ENCODE results near the gene COX8C.
"Not testable (repeated sequence)": the region's sequence is repeated elsewhere in the genome, so short reads cannot be mapped to it uniquely, and the experiment has no call there.

The COX8C gene

GRCh38 chr14:93322929-93323599 is 23.9 kb upstream of the COX8C start:
- peak; percentile 77 for DNase-seq (ENCODE audit: low spot score)

GRCh38 chr14:93323600-93324174 is 23.3 kb upstream of the COX8C start:
- no peak for DNase-seq (ENCODE audit: low spot score)

GRCh38 chr14:93326196-93326595 is 20.8 kb upstream of the COX8C start:
- no peak for DNase-seq (ENCODE audit: low spot score)

GRCh38 chr14:93328546-93328945 is 18.4 kb upstream of the COX8C start:
- DNase-seq (ENCODE audit: low spot score), result no peak

GRCh38 chr14:93329965-93330608 is 16.9 kb upstream of the COX8C start:
- DNase-seq (ENCODE audit: low spot score), result no peak

GRCh38 chr14:93330609-93331000 is 16.4 kb upstream of the COX8C start:
- no peak for DNase-seq (ENCODE audit: low spot score)

- DNase-seq (ENCODE audit: low spot score), result no peak
Measured at GRCh38 chr14:93331002-93331727, 15.8 kb upstream of the COX8C start.

GRCh38 chr14:93331728-93332396 is 15.1 kb upstream of the COX8C start:
- DNase-seq (ENCODE audit: low spot score), result no peak

- peak; percentile 69 for DNase-seq (ENCODE audit: low spot score)
Measured at GRCh38 chr14:93332397-93332852, 14.6 kb upstream of the COX8C start.

GRCh38 chr14:93332853-93333630 is 13.9 kb upstream of the COX8C start, which contains the start of gene BTBD7:
TSS of gene BTBD7 (minus strand) at chr14:93333036. CDS start at chr14:93296051, 36,985 bp downstream.
- peak; percentile 97 for DNase-seq (ENCODE audit: low spot score)

GRCh38 chr14:93333631-93334103 is 13.3 kb upstream of the COX8C start:
- no peak for DNase-seq (ENCODE audit: low spot score)

- peak; percentile 38 for DNase-seq (ENCODE audit: low spot score)
Measured at GRCh38 chr14:93337143-93337753, 9.7 kb upstream of the COX8C start.

GRCh38 chr14:93337884-93338283 is 9.1 kb upstream of the COX8C start:
- DNase-seq (ENCODE audit: low spot score), result no peak

- no peak for DNase-seq (ENCODE audit: low spot score)
Measured at GRCh38 chr14:93343266-93343665, 3.7 kb upstream of the COX8C start.

- no peak for DNase-seq (ENCODE audit: low spot score)
Measured at GRCh38 chr14:93343797-93344196, 3.2 kb upstream of the COX8C start.

GRCh38 chr14:93347850-93348249 is 868 bp downstream of the COX8C start:
- DNase-seq (ENCODE audit: low spot score), result no peak

- DNase-seq (ENCODE audit: low spot score), result no peak
Measured at GRCh38 chr14:93348292-93348691, 1.3 kb downstream of the COX8C start.

GRCh38 chr14:93354873-93355272 is 7.9 kb downstream of the COX8C start:
- DNase-seq (ENCODE audit: low spot score), result not testable (repeated sequence)

- DNase-seq (ENCODE audit: low spot score), result no peak
Measured at GRCh38 chr14:93368996-93369712, 22.2 kb downstream of the COX8C start.

- DNase-seq (ENCODE audit: low spot score), result no peak
Measured at GRCh38 chr14:93369713-93370266, 22.8 kb downstream of the COX8C start.

Data from hematopoietic multipotent progenitor cell treated with erythropoietin and hydrocortisone succinate and interleukin-3 and kit ligand, for 17 days (in vitro differentiated cells).